K562 (cell line): ENCODE data around the gene BRCA1. TPM values are rescaled to one million over a fixed set of nuclear protein-coding genes. Genes with fewer than 3 reads are reported as not detected.

Experiments used
- BMI1 ChIP-seq: fragments of 150-350 bp; IDR thresholded peaks from 2 replicates; pipeline ENCODE4 v1.6.1; 2014; ENCODE audit warnings: low read length
- FOXJ3 ChIP-seq: sonication (generic); formaldehyde crosslinking; IDR thresholded peaks from 2 replicates; pipeline ENCODE4 v1.4.0; 2020; ENCODE audit warnings: mild to moderate bottlenecking, missing genetic modification reagents
- IFI16 ChIP-seq: fragments of 250-450 bp; sonication (Bioruptor Pico); IDR thresholded peaks from 2 replicates; pipeline ENCODE4 v2.1.2; 2022; ENCODE audit warnings: mild to moderate bottlenecking, inconsistent platforms
- LCOR ChIP-seq: sonication (generic); formaldehyde crosslinking; IDR thresholded peaks from 2 replicates; pipeline ENCODE4 v1.8.0; 2022; ENCODE audit warnings: mild to moderate bottlenecking, missing genetic modification reagents
- PTRF ChIP-seq: fragments of 450-650 bp; IDR thresholded peaks from 2 replicates; pipeline ENCODE4 v1.6.1; 2016; ENCODE audit warnings: mild to moderate bottlenecking, missing genetic modification characterization, missing compliant biosample characterization
- RAD51 ChIP-seq: fragments of 450-650 bp; IDR thresholded peaks from 2 replicates; pipeline ENCODE4 v1.7.1; 2016; ENCODE audit warnings: low read depth, mild to moderate bottlenecking, borderline replicate concordance
- RBFOX2 ChIP-seq: fragments of 200-400 bp; formaldehyde crosslinking; IDR thresholded peaks from 2 replicates; pipeline ENCODE4 v1.6.1; 2017; ENCODE audit warnings: low read depth, mild to moderate bottlenecking, low read length, moderate library complexity
- SMAD1 ChIP-seq: fragments of 150-350 bp; IDR thresholded peaks from 2 replicates; pipeline ENCODE4 v1.6.1; 2014; ENCODE audit warnings: low read length, low read depth; ENCODE audit not compliant: partially characterized antibody
- SREBF1 ChIP-seq: fragments of 150-350 bp; IDR thresholded peaks from 2 replicates; pipeline ENCODE4 v1.6.1; 2014; ENCODE audit warnings: antibody characterized with exemption, low read depth, low read length, borderline replicate concordance
- SRSF7 ChIP-seq: fragments of 200-400 bp; formaldehyde crosslinking; optimal IDR thresholded peaks from 2 replicates; pipeline ENCODE3; 2017; ENCODE audit warnings: mild to moderate bottlenecking, low read depth, low read length
- TOE1 ChIP-seq, 2 experiments: fragments of 450-650 bp in 1 of 2; sonication (generic) in 1 of 2; formaldehyde crosslinking in 1 of 2; IDR thresholded peaks; 2 replicates each; pipeline versions ENCODE4 v1.7.1 to v1.8.0; 2016 to 2022; ENCODE audit warnings: borderline replicate concordance in 2 of 2, mild to moderate bottlenecking in 2 of 2, antibody characterized with exemption in 1 of 2, inconsistent platforms in 1 of 2, low read depth in 1 of 2, missing genetic modification reagents in 1 of 2, moderate library complexity in 1 of 2
- U2AF2 ChIP-seq: fragments of 200-400 bp; formaldehyde crosslinking; optimal IDR thresholded peaks from 2 replicates; pipeline ENCODE3; 2017; ENCODE audit warnings: low read depth, mild to moderate bottlenecking, low read length
- polyA plus RNA-seq, 8 experiments: library from polyadenylated mRNA; depleted of rRNA in 4 of 8; stranded (reverse) in 5 of 8; unstranded in 3 of 8; fragments of >200 nt; fragmentation: Nextera tagmentation in 2 of 8; fragmentation: Illumina TruSeq in 1 of 8; extraction: Ambion mirVana in 2 of 8; extraction: Trizol in 1 of 8; gene quantifications; 2 replicates each; pipeline versions ENCODE4 v1.2.1 to v1.2.3, GENCODE V29; 2011 to 2014; ENCODE audit warnings: inconsistent platforms in 1 of 8, missing spikeins in 1 of 8
- total RNA-seq, 7 experiments: library from RNA; depleted of rRNA in 6 of 7; stranded (reverse); fragments of >200 nt in 6 of 7; fragmentation: Illumina TruSeq in 2 of 7; extraction: Trizol in 2 of 7; gene quantifications; 2 replicates each; pipeline versions ENCODE4 v1.2.1 to v1.2.3, GENCODE V29; 2011 to 2021; ENCODE audit warnings: low replicate concordance in 1 of 7
- TF ChIP-seq, protein P1 (sequence below), 2 experiments: fragments of 150-350 bp in 1 of 2; IDR thresholded peaks; 2 replicates each; pipeline ENCODE4 v1.6.1; 2012 to 2016; ENCODE audit warnings: low read depth in 2 of 2, low read length in 2 of 2, mild to moderate bottlenecking in 1 of 2, moderate library complexity in 1 of 2

BRCA1 gene
- total and polyA plus RNA-seq, 9 of the 15 experiments (the other 6 are each of a cell fraction or from before 2014, with no cell fraction given), result 25.9 to 95.3 (median 62.3) TPM

DNA sequence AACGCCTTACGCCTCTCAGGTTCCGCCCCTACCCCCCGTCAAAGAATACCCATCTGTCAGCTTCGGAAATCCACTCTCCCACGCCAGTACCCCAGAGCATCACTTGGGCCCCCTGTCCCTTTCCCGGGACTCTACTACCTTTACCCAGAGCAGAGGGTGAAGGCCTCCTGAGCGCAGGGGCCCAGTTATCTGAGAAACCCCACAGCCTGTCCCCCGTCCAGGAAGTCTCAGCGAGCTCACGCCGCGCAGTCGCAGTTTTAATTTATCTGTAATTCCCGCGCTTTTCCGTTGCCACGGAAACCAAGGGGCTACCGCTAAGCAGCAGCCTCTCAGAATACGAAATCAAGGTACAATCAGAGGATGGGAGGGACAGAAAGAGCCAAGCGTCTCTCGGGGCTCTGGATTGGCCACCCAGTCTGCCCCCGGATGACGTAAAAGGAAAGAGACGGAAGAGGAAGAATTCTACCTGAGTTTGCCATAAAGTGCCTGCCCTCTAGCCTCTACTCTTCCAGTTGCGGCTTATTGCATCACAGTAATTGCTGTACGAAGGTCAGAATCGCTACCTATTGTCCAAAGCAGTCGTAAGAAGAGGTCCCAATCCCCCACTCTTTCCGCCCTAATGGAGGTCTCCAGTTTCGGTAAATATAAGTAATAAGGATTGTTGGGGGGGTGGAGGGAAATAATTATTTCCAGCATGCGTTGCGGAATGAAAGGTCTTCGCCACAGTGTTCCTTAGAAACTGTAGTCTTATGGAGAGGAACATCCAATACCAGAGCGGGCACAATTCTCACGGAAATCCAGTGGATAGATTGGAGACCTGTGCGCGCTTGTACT lies at the start of gene BRCA1 (continued):
- TF ChIP-seq, protein P1, sequence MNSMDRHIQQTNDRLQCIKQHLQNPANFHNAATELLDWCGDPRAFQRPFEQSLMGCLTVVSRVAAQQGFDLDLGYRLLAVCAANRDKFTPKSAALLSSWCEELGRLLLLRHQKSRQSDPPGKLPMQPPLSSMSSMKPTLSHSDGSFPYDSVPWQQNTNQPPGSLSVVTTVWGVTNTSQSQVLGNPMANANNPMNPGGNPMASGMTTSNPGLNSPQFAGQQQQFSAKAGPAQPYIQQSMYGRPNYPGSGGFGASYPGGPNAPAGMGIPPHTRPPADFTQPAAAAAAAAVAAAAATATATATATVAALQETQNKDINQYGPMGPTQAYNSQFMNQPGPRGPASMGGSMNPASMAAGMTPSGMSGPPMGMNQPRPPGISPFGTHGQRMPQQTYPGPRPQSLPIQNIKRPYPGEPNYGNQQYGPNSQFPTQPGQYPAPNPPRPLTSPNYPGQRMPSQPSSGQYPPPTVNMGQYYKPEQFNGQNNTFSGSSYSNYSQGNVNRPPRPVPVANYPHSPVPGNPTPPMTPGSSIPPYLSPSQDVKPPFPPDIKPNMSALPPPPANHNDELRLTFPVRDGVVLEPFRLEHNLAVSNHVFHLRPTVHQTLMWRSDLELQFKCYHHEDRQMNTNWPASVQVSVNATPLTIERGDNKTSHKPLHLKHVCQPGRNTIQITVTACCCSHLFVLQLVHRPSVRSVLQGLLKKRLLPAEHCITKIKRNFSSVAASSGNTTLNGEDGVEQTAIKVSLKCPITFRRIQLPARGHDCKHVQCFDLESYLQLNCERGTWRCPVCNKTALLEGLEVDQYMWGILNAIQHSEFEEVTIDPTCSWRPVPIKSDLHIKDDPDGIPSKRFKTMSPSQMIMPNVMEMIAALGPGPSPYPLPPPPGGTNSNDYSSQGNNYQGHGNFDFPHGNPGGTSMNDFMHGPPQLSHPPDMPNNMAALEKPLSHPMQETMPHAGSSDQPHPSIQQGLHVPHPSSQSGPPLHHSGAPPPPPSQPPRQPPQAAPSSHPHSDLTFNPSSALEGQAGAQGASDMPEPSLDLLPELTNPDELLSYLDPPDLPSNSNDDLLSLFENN (IDR thresholded peaks at IDR 0.05; ENCODE audit: low read depth in 2 of 2, low read length in 2 of 2), result peak; percentile 4 to 15; a peak in 1 of 4 replicates
- TF ChIP-seq SMAD1 (peak; percentile 61), U2AF2 (no peak), SRSF7 (no peak), RBFOX2 (peak; percentile 66), SREBF1 (no peak), FOXJ3 (CRISPR knock-in tag) (no peak), RAD51 (no peak), BMI1 (peak; percentile 96), LCOR (CRISPR knock-in tag) (no peak), PTRF (tag) (no peak), TOE1 (IDR thresholded peaks at IDR 0.05; ENCODE audit: borderline replicate concordance) (0 out of 2 replicates have a peak, but pooled peaks have one; percentile 3), TOE1 (CRISPR knock-in tag; IDR thresholded peaks at IDR 0.05; ENCODE audit: borderline replicate concordance, low read depth) (no peak), IFI16 (CRISPR knock-in tag) (no peak)
